ENCODE data around the gene TWNK. TPM values are rescaled to one million over a fixed set of nuclear protein-coding genes. Genes with fewer than 3 reads are reported as not detected.

TWNK gene
- total RNA-seq, 2 donors from 2014 or later = 5.5 to 7.1 TPM

DNA sequence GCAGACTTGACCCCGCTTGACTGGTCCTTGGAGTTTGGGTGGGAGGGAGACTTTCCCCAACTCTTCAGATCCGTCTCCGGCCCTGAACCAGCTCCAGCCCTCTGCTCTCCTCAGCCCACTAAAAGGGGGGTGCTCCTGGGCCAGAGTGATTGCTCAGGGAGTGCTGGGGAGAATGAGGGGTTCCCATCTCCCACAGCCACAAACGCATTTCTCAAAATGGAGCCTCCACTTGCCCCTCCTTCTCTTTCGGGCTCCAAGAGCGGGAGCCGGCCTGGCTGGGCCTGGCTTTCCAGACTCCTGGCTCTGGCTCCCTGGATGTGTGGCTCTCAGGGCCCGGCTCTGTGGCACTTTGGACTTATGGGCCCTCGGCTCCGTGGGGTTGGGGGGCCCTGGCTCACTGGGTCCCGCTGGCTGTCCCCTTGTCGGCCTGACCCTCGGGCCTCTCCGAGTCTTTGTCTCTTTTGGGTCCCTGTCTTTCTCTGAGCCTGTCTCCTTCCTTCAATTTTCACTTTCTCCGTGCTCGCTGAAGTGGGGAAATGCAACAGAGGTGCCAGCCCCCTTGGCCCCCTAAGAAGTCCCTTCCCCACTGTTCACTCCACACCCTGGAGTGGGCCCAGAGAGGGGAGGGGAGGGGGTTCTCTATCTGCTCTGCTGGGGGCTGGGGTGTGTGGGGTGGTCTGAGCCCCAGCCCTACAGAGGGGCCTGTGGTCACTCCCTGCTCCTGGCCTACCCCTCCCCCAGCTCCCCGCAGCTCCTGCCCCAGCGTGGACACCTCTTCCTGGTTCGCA is 13.0 kb downstream of the TWNK start:
- DNase-seq (ENCODE audit: low spot score) = no peak
- peaks cover 28% of the 10 kb centered on the region for H3K36me3 ChIP-seq
- TF ChIP-seq, protein P1, sequence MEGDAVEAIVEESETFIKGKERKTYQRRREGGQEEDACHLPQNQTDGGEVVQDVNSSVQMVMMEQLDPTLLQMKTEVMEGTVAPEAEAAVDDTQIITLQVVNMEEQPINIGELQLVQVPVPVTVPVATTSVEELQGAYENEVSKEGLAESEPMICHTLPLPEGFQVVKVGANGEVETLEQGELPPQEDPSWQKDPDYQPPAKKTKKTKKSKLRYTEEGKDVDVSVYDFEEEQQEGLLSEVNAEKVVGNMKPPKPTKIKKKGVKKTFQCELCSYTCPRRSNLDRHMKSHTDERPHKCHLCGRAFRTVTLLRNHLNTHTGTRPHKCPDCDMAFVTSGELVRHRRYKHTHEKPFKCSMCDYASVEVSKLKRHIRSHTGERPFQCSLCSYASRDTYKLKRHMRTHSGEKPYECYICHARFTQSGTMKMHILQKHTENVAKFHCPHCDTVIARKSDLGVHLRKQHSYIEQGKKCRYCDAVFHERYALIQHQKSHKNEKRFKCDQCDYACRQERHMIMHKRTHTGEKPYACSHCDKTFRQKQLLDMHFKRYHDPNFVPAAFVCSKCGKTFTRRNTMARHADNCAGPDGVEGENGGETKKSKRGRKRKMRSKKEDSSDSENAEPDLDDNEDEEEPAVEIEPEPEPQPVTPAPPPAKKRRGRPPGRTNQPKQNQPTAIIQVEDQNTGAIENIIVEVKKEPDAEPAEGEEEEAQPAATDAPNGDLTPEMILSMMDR (IDR thresholded peaks at IDR 0.05) = no peak
- no peaks in the 10 kb centered on the region for H3K27me3 ChIP-seq
- peak overlapping the region; percentile 88 to 93 for H3K4me3 ChIP-seq
- no peaks in the 10 kb centered on the region for H3K9me3 ChIP-seq
- peak overlapping the region; percentile 99 to 100 for H3K27ac ChIP-seq
- H3K4me1 ChIP-seq = peaks cover 0 to 75% of the 10 kb centered on the region in 2 donors

DNA sequence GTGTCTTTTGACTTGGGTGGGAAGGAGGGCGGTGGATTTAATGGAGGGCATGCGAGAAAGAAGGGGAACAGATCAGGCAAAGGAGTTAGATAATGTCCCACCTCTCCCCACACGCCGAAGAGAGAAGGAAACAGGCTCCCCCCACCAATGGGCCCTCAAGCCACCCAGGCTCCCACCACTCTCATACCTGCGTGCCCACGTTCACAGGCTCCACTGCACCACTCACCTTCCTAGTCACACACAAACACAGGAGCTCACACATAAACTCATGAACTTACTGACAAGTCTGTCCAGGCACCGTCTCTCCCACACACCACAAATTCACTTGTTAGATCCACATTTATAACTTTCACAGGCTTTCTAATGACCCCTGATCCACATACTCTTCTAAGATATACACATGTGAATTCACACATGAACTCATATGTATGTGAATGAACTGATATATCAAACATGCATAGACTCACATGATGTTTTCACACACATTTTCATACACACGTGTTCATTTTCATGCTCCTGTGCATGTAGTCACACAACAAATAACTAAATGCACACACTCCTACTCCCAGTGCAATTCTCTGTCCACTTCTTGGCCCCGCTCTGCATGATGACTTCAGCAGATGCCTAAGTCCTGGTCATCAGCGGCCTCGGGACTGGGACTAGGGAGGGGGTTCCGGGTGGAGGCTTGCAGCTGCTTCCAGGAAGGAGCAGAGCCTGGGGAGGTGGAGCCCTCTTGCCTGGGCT is 13.7 kb downstream of the TWNK start:
- peak overlapping the region; percentile 99 to 100 for H3K27ac ChIP-seq
- no peaks in the 10 kb centered on the region for H3K9me3 ChIP-seq
- DNase-seq (ENCODE audit: low spot score) = peak; percentile 97
- peak overlapping the region; percentile 88 to 93 for H3K4me3 ChIP-seq
- peaks cover 35% of the 10 kb centered on the region for H3K36me3 ChIP-seq
- TF ChIP-seq, protein P1 (IDR thresholded peaks at IDR 0.05) = peak in 1 of 2 donors; percentile 27
- H3K27me3 ChIP-seq = no peaks in the 10 kb centered on the region
- H3K4me1 ChIP-seq = peaks cover 0 to 80% of the 10 kb centered on the region in 2 donors

DNA sequence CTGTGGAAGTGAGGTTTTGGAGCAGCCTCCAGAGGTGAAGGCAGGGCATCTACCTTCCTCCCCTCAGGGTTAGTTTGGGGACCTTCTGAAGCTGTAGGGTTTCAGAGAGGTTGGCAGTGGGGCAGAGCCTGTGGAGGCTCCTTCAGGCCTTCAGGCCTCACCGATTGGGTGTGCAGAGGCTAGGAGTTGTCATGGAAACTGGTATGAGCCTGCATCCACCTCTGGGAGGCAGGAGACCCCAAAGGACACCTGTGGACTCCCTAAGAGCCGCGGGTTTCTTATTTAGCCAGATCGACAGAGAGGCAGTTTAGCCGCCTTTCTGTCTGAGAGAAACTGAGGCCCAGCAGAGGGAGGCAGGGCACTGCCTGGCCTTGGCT is 14.3 kb downstream of the TWNK start:
- no peaks in the 10 kb centered on the region for H3K9me3 ChIP-seq
- H3K27ac ChIP-seq = peak overlapping the region; percentile 99 to 100
- DNase-seq (ENCODE audit: low spot score) = no peak
- TF ChIP-seq, protein P1 (IDR thresholded peaks at IDR 0.05) = no peak
- H3K36me3 ChIP-seq = peaks cover 41% of the 10 kb centered on the region
- no peaks in the 10 kb centered on the region for H3K27me3 ChIP-seq
- H3K4me3 ChIP-seq = peak overlapping the region; percentile 11 to 24
- peaks cover 0 to 76% of the 10 kb centered on the region in 2 donors for H3K4me1 ChIP-seq

DNA sequence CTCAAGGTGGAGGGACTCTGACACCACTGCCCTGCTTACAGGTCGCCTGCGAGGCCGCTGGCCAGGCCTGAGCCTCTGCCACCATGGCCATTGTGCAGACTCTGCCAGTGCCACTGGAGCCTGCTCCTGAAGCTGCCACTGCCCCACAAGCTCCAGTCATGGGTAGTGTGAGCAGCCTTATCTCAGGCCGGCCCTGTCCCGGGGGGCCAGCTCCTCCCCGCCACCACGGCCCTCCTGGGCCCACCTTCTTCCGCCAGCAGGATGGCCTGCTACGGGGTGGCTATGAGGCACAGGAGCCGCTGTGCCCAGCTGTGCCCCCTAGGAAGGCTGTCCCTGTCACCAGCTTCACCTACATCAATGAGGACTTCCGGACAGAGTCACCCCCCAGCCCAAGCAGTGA is 15.1 kb downstream of the TWNK start:
- no peaks in the 10 kb centered on the region for H3K9me3 ChIP-seq
- H3K4me3 ChIP-seq = peak overlapping the region in 1 of 2 donors; percentile 24
- H3K27ac ChIP-seq = peak overlapping the region; percentile 99 to 100
- peaks cover 48% of the 10 kb centered on the region for H3K36me3 ChIP-seq
- H3K27me3 ChIP-seq = no peaks in the 10 kb centered on the region
- TF ChIP-seq, protein P1 (IDR thresholded peaks at IDR 0.05) = no peak
- no peak for DNase-seq (ENCODE audit: low spot score)
- peaks cover 0 to 78% of the 10 kb centered on the region in 2 donors for H3K4me1 ChIP-seq

DNA sequence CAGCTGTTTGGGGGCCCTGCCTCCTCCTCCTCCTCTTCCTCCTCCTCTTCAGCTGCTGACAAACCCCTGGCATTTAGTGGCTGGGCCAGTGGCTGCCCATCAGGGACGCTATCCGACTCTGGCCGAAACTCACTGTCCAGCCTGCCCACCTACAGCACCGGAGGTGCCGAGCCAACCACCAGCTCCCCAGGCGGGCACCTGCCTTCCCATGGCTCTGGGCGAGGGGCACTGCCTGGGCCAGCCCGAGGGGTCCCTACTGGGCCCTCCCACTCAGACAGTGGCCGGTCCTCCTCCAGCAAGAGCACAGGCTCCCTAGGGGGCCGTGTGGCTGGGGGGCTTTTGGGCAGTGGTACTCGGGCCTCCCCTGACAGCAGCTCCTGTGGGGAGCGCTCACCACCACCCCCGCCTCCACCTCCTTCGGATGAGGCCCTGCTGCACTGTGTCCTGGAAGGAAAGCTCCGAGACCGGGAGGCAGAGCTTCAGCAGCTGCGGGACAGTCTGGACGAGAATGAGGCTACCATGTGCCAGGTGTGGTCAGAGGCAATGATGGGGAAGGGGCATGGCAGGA is 16.4 kb downstream of the TWNK start:
- TF ChIP-seq, protein P1 (IDR thresholded peaks at IDR 0.05) = no peak
- peaks cover 48% of the 10 kb centered on the region for H3K36me3 ChIP-seq
- H3K27ac ChIP-seq = no peak overlapping the region
- no peak overlapping the region for H3K4me3 ChIP-seq
- H3K27me3 ChIP-seq = no peaks in the 10 kb centered on the region
- no peaks in the 10 kb centered on the region for H3K9me3 ChIP-seq
- H3K4me1 ChIP-seq = peaks cover 0 to 79% of the 10 kb centered on the region in 2 donors
- no peak for DNase-seq (ENCODE audit: low spot score)
